Measurements from ENCODE around the gene ZNF286A. TPM values are rescaled to one million over a fixed set of nuclear protein-coding genes. Genes with fewer than 3 reads are reported as not detected.
"Not testable (repeated sequence)": the region's sequence is repeated elsewhere in the genome, so short reads cannot be mapped to it uniquely, and the experiment has no call there.

The ZNF286A gene
- total RNA-seq, 1 donor from 2014 or later = 27.8 TPM

GRCh38 chr17:15744074-15744676, 44.6 kb downstream of the ZNF286A start:
- no peaks in the 10 kb centered on the region for H3K4me1 Mint-ChIP-seq (ENCODE audit: low read depth)
- peaks cover 17% of the 10 kb centered on the region for H3K27me3 Mint-ChIP-seq (ENCODE audit: low read depth)
- no peak overlapping the region for H3K27ac Mint-ChIP-seq
- H3K36me3 Mint-ChIP-seq (ENCODE audit: low read depth) = no peaks in the 10 kb centered on the region
- intact Hi-C loops (cut with micrococcal nuclease) = no loop called here
- no peak for DNase-seq (ENCODE audit: low spot score)
- no peaks in the 10 kb centered on the region for H3K9me3 Mint-ChIP-seq
- no peak overlapping the region for H3K4me3 Mint-ChIP-seq (ENCODE audit: low read depth)

DNA sequence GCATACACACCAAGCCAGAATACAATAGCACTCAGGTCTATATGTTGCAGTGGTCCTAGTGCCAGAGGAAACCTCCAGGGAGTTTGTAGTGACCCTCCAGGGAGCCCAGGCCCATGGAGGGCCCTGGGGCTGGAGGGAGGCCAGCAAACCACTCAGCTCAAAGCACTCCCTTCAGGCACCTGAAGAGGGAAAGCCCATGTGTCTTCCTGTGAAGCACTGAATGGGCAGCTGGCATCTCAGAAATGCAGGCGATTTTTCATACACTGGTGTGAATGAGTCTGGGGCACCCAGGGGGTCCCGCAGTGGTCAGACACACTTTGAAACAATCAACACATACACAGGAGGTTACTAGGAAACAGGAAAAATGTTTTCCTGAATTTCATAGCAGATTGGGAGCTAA, 45.3 kb downstream of the ZNF286A start:
- DNase-seq (ENCODE audit: low spot score) = no peak
- no peak overlapping the region for H3K27ac Mint-ChIP-seq
- H3K36me3 Mint-ChIP-seq (ENCODE audit: low read depth) = no peaks in the 10 kb centered on the region
- peaks cover 13% of the 10 kb centered on the region for H3K27me3 Mint-ChIP-seq (ENCODE audit: low read depth)
- H3K4me1 Mint-ChIP-seq (ENCODE audit: low read depth) = no peaks in the 10 kb centered on the region
- H3K4me3 Mint-ChIP-seq (ENCODE audit: low read depth) = no peak overlapping the region
- H3K9me3 Mint-ChIP-seq = no peaks in the 10 kb centered on the region
- intact Hi-C loops (cut with micrococcal nuclease) = no loop called here

- intact Hi-C loops (cut with micrococcal nuclease); H3K27ac Mint-ChIP-seq; H3K9me3 Mint-ChIP-seq; H3K36me3 Mint-ChIP-seq (ENCODE audit: low read depth); DNase-seq (ENCODE audit: low spot score); H3K4me1 Mint-ChIP-seq (ENCODE audit: low read depth); H3K4me3 Mint-ChIP-seq (ENCODE audit: low read depth): not testable (repeated sequence)
- peaks cover 13% of the 10 kb centered on the region for H3K27me3 Mint-ChIP-seq (ENCODE audit: low read depth)
These were observed 49.9 kb downstream of the ZNF286A start for GRCh38 chr17:15749403-15749802.

GRCh38 chr17:15768865-15769533, 69.4 kb downstream of the ZNF286A start:
- DNase-seq (ENCODE audit: low spot score); H3K27ac Mint-ChIP-seq; H3K4me1 Mint-ChIP-seq (ENCODE audit: low read depth); H3K27me3 Mint-ChIP-seq (ENCODE audit: low read depth); intact Hi-C loops (cut with micrococcal nuclease); H3K36me3 Mint-ChIP-seq (ENCODE audit: low read depth); H3K4me3 Mint-ChIP-seq (ENCODE audit: low read depth); H3K9me3 Mint-ChIP-seq: not testable (repeated sequence)

Other genes starting within 250 kb of the ZNF286A start
- gene CDRT4, start 232.1 kb upstream of the ZNF286A start, total RNA-seq = 4.8 and 8.0 TPM in 2 replicates
- 11.1 and 11.9 TPM in 2 replicates for gene TVP23C, start 136.3 kb upstream of the ZNF286A start, total RNA-seq
- 0.46 and 0.55 TPM in 2 replicates for gene FBXW10B, start 80.0 kb upstream of the ZNF286A start, total RNA-seq
- 10.8 and 13.0 TPM in 2 replicates for gene TRIM16, start 15.4 kb upstream of the ZNF286A start, total RNA-seq
- gene TBC1D26, start 32.5 kb downstream of the ZNF286A start, total RNA-seq = 0.23 TPM in 1 of 2 replicates, not detected in the other
- gene ADORA2B, start 245.4 kb downstream of the ZNF286A start, total RNA-seq = 3.6 and 4.2 TPM in 2 replicates